22Rv1 (cell line): Measurements from ENCODE around the gene SATB1.

Experiments used
- H3K27ac ChIP-seq: fragments of 450-650 bp; 2 replicates; pipeline ENCODE4 v1.5.1; 2017
- ZFX ChIP-seq: fragments of 450-650 bp; IDR thresholded peaks from 2 replicates; pipeline ENCODE4 v1.6.1; 2017; ENCODE audit warnings: antibody characterized with exemption, borderline replicate concordance
- TF ChIP-seq, protein P1 (sequence below): fragments of 450-650 bp; IDR thresholded peaks from 2 replicates; pipeline ENCODE4 v1.5.1; 2017; ENCODE audit warnings: mild to moderate bottlenecking

Gene SATB1

DNA sequence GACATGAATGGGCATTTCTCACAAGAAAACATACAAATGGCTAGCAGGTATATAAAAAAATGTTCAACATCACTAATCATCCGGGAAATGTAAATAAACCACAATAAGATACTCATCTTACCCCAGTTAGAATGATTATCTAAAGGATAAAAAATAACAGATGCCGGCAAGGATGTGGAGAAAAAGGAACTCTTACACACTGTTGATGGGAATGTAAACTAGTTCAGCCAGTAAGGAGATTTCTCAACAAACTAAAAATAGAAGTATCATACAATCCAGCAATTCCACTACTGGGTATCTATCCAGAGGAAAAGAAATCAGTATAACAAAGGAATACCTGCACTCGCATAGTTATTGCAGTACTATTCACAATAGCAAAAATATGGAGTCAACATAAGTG lies 124.2 kb downstream of the SATB1 start:
- no peak overlapping the region for H3K27ac ChIP-seq
- no peak for TF ChIP-seq ZFX
- TF ChIP-seq, protein P1, sequence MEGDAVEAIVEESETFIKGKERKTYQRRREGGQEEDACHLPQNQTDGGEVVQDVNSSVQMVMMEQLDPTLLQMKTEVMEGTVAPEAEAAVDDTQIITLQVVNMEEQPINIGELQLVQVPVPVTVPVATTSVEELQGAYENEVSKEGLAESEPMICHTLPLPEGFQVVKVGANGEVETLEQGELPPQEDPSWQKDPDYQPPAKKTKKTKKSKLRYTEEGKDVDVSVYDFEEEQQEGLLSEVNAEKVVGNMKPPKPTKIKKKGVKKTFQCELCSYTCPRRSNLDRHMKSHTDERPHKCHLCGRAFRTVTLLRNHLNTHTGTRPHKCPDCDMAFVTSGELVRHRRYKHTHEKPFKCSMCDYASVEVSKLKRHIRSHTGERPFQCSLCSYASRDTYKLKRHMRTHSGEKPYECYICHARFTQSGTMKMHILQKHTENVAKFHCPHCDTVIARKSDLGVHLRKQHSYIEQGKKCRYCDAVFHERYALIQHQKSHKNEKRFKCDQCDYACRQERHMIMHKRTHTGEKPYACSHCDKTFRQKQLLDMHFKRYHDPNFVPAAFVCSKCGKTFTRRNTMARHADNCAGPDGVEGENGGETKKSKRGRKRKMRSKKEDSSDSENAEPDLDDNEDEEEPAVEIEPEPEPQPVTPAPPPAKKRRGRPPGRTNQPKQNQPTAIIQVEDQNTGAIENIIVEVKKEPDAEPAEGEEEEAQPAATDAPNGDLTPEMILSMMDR, result no peak

DNA sequence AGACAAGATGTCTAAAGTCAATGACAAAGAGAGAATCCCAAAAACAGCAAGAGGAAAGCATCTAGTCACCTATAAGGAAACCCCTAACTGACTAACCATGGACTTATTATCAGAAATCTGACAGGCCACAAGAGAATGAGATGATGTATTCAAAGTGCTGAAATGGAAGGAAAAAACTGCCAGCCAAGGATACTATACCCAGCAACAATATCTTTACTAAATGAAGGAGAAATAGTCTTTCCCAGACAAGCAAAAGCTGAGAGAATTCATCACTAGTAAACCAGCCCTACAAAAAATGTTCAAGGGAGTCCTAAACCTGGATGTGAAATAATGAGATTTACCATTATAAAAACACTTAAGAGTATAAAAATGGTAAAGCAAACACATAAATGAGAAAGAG lies 128.0 kb downstream of the SATB1 start:
- TF ChIP-seq ZFX, result no peak
- TF ChIP-seq, protein P1, result no peak
- no peak overlapping the region for H3K27ac ChIP-seq
